Mammary epithelial cell (primary cell): ENCODE results near the gene SON.

ENCODE experiments used
- EZH2 ChIP-seq: IDR thresholded peaks from 2 replicates; pipeline ENCODE4 v1.6.1; 2012; ENCODE audit warnings: low read length, inconsistent platforms, borderline replicate concordance
- TF ChIP-seq, protein P1 (sequence below), 2 donors: IDR thresholded peaks in 1 of 2; conservative IDR thresholded peaks in 1 of 2; 2 replicates each; pipeline ENCODE4 v1.5.1; 2011 to 2012; ENCODE audit warnings: inconsistent platforms in 2 of 2, low read length in 2 of 2, mild to moderate bottlenecking in 2 of 2, control low read depth in 1 of 2, low read depth in 1 of 2; ENCODE audit not compliant: insufficient read depth in 1 of 2; ENCODE audit errors: extremely low read depth in 1 of 2

DNA sequence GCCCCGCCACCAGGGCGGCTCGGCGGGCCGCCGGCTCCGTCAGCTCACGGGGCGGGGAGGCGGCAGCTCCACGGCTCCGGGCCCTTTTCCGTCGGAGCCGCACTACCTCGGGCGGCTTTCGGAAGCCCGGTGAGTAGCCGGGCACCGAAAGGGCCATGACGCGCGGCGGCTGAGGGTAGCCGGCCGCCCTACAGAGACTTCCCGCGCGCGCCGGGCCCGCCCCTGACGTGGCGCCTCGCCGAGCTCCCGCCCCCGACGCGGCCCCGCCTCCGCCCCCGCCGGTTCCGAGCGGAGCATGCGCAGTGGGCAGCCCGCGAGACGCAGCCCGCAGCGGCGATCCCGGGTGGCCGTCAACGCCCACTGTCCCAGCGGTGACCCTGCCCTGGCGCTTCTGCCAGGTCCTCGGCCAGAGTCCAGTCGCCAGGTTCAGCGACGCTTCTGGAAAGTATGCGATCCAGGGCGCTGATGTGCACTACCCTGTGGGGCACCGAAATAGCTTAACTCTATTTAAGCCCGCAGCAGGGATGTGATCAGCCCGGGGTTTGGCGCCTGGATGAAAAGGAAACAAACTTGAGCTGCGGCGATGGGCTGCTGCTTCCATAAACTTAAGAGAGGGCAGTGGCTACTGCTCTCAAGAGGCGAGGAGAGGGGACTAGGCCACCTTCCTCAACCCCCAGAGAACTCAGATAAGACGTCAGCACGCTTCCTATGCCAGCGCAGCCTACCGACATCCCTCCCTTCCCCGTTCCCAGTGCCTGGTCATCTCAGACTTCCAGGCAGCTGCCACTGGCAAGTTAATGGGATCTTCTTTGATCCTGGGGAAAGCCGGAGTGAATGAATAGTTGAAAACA lies 45.9 kb downstream of the SON start, which contains the start of gene DONSON:
- TF ChIP-seq, protein P1, sequence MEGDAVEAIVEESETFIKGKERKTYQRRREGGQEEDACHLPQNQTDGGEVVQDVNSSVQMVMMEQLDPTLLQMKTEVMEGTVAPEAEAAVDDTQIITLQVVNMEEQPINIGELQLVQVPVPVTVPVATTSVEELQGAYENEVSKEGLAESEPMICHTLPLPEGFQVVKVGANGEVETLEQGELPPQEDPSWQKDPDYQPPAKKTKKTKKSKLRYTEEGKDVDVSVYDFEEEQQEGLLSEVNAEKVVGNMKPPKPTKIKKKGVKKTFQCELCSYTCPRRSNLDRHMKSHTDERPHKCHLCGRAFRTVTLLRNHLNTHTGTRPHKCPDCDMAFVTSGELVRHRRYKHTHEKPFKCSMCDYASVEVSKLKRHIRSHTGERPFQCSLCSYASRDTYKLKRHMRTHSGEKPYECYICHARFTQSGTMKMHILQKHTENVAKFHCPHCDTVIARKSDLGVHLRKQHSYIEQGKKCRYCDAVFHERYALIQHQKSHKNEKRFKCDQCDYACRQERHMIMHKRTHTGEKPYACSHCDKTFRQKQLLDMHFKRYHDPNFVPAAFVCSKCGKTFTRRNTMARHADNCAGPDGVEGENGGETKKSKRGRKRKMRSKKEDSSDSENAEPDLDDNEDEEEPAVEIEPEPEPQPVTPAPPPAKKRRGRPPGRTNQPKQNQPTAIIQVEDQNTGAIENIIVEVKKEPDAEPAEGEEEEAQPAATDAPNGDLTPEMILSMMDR (conservative IDR thresholded peaks at IDR 0.05 in 1 of 2, IDR thresholded peaks at IDR 0.05 in 1 of 2; ENCODE audit: extremely low read depth in 1 of 2, insufficient read depth in 1 of 2, low read depth in 1 of 2, low read length in 2 of 2), result no peak
- no peak for TF ChIP-seq EZH2
